GM12892 (cell line): Measurements from ENCODE around the gene TNFRSF1B.

Experiments used
- POLR2A ChIP-seq: IDR thresholded peaks from 2 replicates; pipeline ENCODE4 v1.6.1; 2011; ENCODE audit warnings: low read depth, low read length, control low read depth
- POLR2AphosphoS5 ChIP-seq: IDR thresholded peaks from 2 replicates; pipeline ENCODE4 v1.6.1; 2011; ENCODE audit warnings: low read depth, low read length, control low read depth
- TAF1 ChIP-seq: IDR thresholded peaks from 2 replicates; pipeline ENCODE4 v1.6.1; 2011; ENCODE audit warnings: low read depth, mild to moderate bottlenecking, control low read depth, low read length, borderline replicate concordance

- TF ChIP-seq POLR2A (no peak), TAF1 (no peak), POLR2AphosphoS5 (no peak)
Observed at GRCh38 chr1:12194666-12195216, 27.9 kb downstream of the TNFRSF1B start.
